Measurements from ENCODE around the gene PDE4D.

The PDE4D gene

GRCh38 chr5:59267033-59267432 lies 626.5 kb downstream of the PDE4D start:
- DNase-seq, result no peak

DNA sequence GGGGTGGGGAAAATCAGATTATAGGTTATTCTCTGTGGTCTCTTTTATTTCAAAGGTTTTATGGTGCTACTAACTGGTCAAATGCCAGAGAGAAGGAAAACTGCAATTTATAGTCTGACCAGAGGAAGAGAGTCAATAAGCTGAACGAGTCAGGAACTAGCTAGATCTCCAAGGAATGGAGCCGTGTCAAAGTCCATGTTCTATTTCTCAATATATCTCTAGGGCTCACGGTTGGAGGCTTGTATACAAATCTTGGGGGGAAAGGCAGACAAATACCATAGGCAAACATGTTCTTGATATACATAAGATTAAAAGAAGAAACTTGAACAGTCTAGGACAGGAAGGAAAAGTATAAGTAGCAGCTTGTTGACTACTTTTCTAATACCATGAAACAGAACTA lies 627.1 kb downstream of the PDE4D start:
- no peak for DNase-seq

- no peak for DNase-seq
Measured at GRCh38 chr5:59264639-59265245, 628.8 kb downstream of the PDE4D start.

DNA sequence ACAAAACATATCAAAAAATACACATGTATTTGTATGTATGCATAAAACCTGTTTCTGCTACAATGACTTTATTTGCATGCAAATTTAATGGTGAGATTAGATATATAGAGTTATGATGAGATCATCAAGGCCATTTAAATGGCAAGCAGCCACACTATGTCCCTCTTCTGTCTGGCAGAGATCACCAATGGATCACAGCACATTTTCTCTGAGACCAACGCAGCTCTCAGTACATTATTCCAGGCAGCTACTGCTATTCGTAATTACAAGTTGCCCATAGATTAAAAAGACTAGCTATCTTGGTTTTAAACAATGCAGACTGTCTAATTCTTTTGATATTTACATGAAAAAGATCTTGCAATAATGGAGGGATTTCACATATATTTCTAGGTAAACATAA lies 629.5 kb downstream of the PDE4D start:
- no peak for DNase-seq

DNA sequence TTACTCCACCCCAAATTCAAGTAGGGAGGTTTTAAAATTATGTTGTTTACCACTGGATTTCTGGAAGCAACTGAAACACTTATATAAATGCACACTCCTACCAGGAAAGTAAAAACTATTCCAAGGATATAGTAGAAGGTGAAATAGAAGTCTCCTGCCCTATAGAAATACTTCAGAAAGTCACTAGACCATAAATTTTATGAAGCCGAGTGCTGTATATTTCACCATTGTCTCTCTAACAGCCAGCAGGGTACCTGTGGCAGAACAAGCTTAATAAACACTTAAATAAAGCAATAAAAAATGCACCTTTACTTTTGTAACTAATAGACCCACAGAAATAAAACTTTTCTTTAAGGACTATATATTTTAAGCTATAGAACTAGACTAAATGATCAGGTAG lies 631.6 kb downstream of the PDE4D start:
- no peak for DNase-seq

GRCh38 chr5:59260973-59261372 lies 632.6 kb downstream of the PDE4D start:
- no peak for DNase-seq

GRCh38 chr5:59260200-59260599 lies 633.3 kb downstream of the PDE4D start:
- DNase-seq, result no peak

GRCh38 chr5:59259237-59259636 lies 634.3 kb downstream of the PDE4D start:
- DNase-seq, result no peak

- no peak for DNase-seq
Measured at GRCh38 chr5:59257488-59258400, 635.8 kb downstream of the PDE4D start.

DNA sequence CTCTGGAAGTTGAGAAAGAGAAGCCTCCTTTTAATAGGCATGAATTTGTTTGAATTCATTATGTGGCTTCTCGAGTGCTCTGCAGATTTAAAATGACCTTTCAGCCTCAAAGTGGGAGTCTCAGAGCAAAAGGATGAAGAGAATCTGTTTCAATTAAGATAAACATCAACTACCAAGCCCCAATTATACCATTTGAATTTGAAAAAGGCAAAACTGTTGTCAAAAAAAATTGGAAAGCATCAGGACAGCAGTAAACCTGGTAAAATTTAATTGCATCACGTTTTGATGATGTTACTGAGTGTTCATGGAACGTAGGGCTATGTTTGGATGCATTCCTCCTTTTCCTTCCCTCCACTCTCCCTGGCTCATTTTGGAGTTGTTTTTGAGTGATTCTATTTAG lies 637.2 kb downstream of the PDE4D start:
- no peak for DNase-seq

- no peak for DNase-seq
Measured at GRCh38 chr5:59254055-59254687, 639.4 kb downstream of the PDE4D start.

GRCh38 chr5:59253625-59254024 lies 639.9 kb downstream of the PDE4D start:
- DNase-seq, result no peak

DNA sequence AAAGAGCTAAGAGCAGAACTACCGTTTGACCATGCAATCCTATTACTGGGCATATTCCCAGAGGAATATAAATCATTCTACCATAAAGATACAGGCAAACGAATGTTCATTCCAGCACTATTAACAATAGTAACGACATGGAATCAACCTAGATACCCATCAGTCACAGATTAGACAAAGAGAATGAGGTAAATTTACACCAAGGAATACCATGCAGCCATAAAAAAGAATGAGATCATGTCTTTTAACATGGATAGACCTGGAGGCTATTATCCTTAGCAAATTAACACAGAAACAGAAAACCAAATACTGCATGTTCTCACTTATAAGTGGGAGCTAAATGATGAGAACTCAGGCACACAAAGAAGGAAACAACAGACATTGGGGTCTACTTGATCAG lies 641.9 kb downstream of the PDE4D start:
- DNase-seq, result no peak

GRCh38 chr5:59249726-59250125 lies 643.8 kb downstream of the PDE4D start:
- DNase-seq, result no peak

GRCh38 chr5:59249160-59249559 lies 644.4 kb downstream of the PDE4D start:
- DNase-seq, result no peak

- DNase-seq, result no peak
Measured at GRCh38 chr5:59246882-59247281, 646.6 kb downstream of the PDE4D start.

GRCh38 chr5:59246145-59246869 lies 647.2 kb downstream of the PDE4D start:
- DNase-seq, result no peak

DNA sequence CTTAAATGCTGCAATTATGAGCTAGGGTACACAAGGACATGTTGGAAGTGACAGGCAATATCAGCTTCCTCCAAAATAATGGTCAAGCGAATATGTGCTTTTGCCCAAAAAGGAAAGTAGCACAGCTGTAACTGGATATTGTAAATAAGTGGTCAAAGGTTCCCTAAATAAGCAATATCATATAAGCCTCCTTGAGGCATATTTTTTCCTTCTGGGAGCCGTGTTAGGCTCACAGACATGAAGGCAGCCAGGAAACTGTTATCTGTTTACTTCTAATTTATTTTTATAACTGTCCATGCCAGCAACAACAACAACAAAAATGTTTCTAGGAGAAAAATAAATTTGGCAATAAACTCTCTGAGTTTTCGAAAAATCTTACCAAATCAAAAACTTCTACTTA lies 648.3 kb downstream of the PDE4D start:
- DNase-seq, result no peak

DNA sequence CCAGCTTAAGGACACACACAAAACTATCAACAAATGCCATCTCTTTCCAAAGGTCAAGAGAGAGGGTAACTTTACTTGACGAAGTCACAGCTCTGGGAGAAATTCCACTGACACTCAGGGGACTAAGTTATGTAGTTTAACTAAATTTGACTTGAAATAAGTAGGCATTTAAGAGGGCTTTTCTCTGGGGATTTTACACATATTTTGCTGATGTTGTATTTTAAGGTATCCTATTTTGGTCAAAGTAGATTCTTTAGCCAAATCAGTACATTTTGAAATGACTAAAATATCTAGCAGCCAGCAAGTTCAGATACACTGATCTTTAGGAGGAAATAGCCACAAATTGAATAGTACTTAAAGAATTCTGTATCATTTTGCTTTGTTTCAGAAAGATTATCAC lies 652.0 kb downstream of the PDE4D start:
- DNase-seq, result no peak

GRCh38 chr5:59241119-59241518 lies 652.4 kb downstream of the PDE4D start:
- DNase-seq, result no peak

DNA sequence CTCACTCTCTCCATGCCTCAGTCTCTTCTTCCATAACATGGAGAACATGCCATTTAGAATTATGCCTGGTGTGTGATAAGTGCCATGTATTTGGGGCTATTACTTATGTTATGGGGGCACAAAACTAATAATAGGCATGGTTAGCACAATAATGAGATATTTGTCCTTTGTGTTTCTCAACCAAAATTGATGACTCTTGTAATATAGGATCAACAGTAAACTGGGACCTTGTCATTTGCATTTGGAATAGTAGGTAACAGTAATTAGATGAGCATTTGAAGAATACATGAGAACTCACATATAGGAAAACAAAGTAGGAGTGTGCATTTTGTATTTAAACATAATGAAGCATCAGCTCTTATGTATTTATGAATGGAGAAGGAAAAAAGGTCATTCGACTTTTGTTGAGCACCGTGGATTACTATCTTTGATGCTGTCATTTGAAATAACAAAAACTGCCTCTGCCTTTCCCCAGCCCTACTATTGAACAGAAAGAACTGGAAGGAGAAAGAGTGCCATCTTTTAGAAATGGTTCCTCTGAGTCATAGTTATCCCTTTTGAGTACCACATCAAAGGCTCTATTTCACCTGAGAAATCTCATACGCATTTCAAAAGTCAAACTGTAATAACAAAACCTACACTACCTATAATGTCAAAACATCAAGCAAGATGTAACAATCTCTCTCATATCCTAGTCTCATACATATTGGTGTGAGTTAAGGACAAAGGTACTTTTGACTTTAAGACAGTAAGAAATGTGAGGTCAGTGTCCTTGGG lies 655.2 kb downstream of the PDE4D start:
- DNase-seq, result no peak

GRCh38 chr5:59236986-59237385 lies 656.5 kb downstream of the PDE4D start:
- no peak for DNase-seq

- DNase-seq, result no peak
Measured at GRCh38 chr5:59236448-59236847, 657.1 kb downstream of the PDE4D start.

Measured in COR-L47 (cell line).